ENCODE data around the gene NPR2. TPM values are rescaled to one million over a fixed set of nuclear protein-coding genes. Genes with fewer than 3 reads are reported as not detected.
A peak's percentile ranks its signal among the peaks of the same experiment; 100 is the strongest.

Gene NPR2
- polyA plus RNA-seq, 1 donor (not counting 4 experiments of a cell fraction or from before 2014, with no cell fraction given) = 5.0 TPM

DNA sequence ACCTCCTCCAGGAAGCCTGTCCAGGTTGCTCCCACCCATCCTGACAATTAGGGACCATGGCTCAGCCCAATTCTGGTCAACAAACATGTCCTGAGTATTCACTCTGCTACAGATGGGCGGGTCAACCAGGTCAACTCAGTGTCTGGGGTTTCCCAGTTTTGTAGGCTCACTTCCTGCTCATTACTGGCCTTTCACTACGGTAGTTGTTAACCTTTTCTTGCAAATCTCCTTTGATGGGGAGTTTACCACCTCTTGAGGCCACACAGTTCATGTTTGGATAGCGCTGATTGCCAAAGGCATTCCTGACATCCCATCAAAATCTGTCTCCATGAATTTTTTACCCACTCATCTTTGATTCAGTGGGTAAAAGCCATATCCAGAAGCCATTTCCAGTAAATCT lies 51.4 kb downstream of the NPR2 start:
- Histone ChIP-seq H3K4me3 (ENCODE audit: control insufficient read depth in 2 of 3, extremely low read depth in 1 of 3, insufficient read depth in 2 of 3, low read depth in 1 of 3, low read length in 3 of 3) (no peak overlapping the region), H3K27me3 (ENCODE audit: control insufficient read depth, extremely low read depth, insufficient read depth, low read length) (no peaks in the 10 kb centered on the region), H2AFZ (ENCODE audit: control insufficient read depth, low read length) (no peak overlapping the region), H3K79me2 (ENCODE audit: control insufficient read depth, insufficient read depth, low read length) (no peaks in the 10 kb centered on the region), H3K9me3 (ENCODE audit: control insufficient read depth, low read depth, low read length) (no peaks in the 10 kb centered on the region), H3K4me2 (ENCODE audit: control insufficient read depth, extremely low read depth, insufficient read depth, low read depth, low read length) (no peak overlapping the region), H3K9ac (ENCODE audit: control insufficient read depth, extremely low read depth, insufficient read depth, low read length) (no peak overlapping the region), H3K4me1 (ENCODE audit: control insufficient read depth, extremely low read depth, insufficient read depth, low read length) (peaks cover 33% of the 10 kb centered on the region), H3K9me1 (ENCODE audit: control insufficient read depth, extremely low read depth, insufficient read depth, low read length) (peaks cover 2% of the 10 kb centered on the region), H4K20me1 (ENCODE audit: control insufficient read depth, extremely low read depth, insufficient read depth, low read length) (no peaks in the 10 kb centered on the region), H3K27ac (ENCODE audit: control insufficient read depth, insufficient read depth, low read length) (no peak overlapping the region), H3K36me3 (ENCODE audit: control insufficient read depth in 2 of 2, extremely low read depth in 1 of 2, insufficient read depth in 2 of 2, low read length in 2 of 2) (no peaks in the 10 kb centered on the region)
- dilution Hi-C loops (cut with MboI; ENCODE audit: extremely low pct_ligation_motif_present, low sequenced_read_pairs) = no loop called here
- FAIRE-seq = no peak
- DNase-seq (ENCODE audit: low read depth, low spot score) = no peak
- TF ChIP-seq, protein P1, sequence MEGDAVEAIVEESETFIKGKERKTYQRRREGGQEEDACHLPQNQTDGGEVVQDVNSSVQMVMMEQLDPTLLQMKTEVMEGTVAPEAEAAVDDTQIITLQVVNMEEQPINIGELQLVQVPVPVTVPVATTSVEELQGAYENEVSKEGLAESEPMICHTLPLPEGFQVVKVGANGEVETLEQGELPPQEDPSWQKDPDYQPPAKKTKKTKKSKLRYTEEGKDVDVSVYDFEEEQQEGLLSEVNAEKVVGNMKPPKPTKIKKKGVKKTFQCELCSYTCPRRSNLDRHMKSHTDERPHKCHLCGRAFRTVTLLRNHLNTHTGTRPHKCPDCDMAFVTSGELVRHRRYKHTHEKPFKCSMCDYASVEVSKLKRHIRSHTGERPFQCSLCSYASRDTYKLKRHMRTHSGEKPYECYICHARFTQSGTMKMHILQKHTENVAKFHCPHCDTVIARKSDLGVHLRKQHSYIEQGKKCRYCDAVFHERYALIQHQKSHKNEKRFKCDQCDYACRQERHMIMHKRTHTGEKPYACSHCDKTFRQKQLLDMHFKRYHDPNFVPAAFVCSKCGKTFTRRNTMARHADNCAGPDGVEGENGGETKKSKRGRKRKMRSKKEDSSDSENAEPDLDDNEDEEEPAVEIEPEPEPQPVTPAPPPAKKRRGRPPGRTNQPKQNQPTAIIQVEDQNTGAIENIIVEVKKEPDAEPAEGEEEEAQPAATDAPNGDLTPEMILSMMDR (optimal IDR thresholded peaks at IDR 0.05 in 1 of 3, IDR thresholded peaks at IDR 0.05 in 1 of 3, conservative IDR thresholded peaks at IDR 0.05 in 1 of 3; ENCODE audit: extremely low read depth in 1 of 3, insufficient read depth in 2 of 3, low read length in 3 of 3) = no peak
- no peak for TF ChIP-seq EZH2 (IDR thresholded peaks at IDR 0.05; ENCODE audit: low read length)

DNA sequence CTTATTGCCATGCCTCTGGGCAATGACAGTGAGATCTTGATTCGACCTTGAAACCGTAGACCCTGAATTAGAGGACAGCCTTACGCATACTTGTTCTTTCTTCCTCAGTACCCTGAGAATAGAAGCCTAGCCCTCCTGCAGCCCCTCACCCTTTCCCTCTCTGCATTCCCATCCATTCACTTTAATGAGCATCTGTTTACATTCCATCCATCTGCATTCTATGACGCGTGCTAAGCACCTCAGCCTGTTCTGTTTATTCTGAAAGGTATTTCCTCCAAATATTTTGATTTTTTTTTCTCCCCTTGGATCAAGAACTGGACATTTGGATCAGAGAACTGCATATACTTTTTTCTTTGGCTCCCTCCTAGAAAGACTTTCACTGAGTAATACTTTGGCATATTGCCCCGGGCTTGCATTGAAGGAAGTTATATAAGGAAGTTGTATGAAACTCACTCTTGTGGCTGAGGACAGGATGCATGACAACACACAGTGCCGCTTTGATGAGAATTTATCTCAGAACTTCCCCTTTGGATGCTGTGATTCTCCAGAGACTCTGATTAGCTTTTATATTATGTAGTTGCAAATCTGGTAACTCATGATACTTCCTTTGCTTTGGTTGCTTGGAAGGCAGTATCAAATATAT lies 53.4 kb downstream of the NPR2 start:
- no peak overlapping the region for H3K9ac ChIP-seq (ENCODE audit: control insufficient read depth, extremely low read depth, insufficient read depth, low read length)
- TF ChIP-seq, protein P1 (optimal IDR thresholded peaks at IDR 0.05 in 1 of 3, IDR thresholded peaks at IDR 0.05 in 1 of 3, conservative IDR thresholded peaks at IDR 0.05 in 1 of 3; ENCODE audit: extremely low read depth in 1 of 3, insufficient read depth in 2 of 3, low read length in 3 of 3) = no peak
- TF ChIP-seq EZH2 (IDR thresholded peaks at IDR 0.05; ENCODE audit: low read length) = no peak
- no peaks in the 10 kb centered on the region for H3K9me3 ChIP-seq (ENCODE audit: control insufficient read depth, low read depth, low read length)
- no peaks in the 10 kb centered on the region for H4K20me1 ChIP-seq (ENCODE audit: control insufficient read depth, extremely low read depth, insufficient read depth, low read length)
- H3K4me1 ChIP-seq (ENCODE audit: control insufficient read depth, extremely low read depth, insufficient read depth, low read length) = peaks cover 37% of the 10 kb centered on the region
- DNase-seq (ENCODE audit: low read depth, low spot score) (no peak), FAIRE-seq (peak; percentile 91)
- peak overlapping the region; percentile 53 for H3K27ac ChIP-seq (ENCODE audit: control insufficient read depth, insufficient read depth, low read length)
- no peak overlapping the region for H3K4me3 ChIP-seq (ENCODE audit: control insufficient read depth in 2 of 3, extremely low read depth in 1 of 3, insufficient read depth in 2 of 3, low read depth in 1 of 3, low read length in 3 of 3)
- dilution Hi-C loops (cut with MboI; ENCODE audit: extremely low pct_ligation_motif_present, low sequenced_read_pairs) = no loop called here
- peaks cover 2% of the 10 kb centered on the region for H3K9me1 ChIP-seq (ENCODE audit: control insufficient read depth, extremely low read depth, insufficient read depth, low read length)
- no peaks in the 10 kb centered on the region for H3K27me3 ChIP-seq (ENCODE audit: control insufficient read depth, extremely low read depth, insufficient read depth, low read length)
- peak overlapping the region; percentile 34 for H3K4me2 ChIP-seq (ENCODE audit: control insufficient read depth, extremely low read depth, insufficient read depth, low read depth, low read length)
- no peaks in the 10 kb centered on the region for H3K79me2 ChIP-seq (ENCODE audit: control insufficient read depth, insufficient read depth, low read length)
- no peak overlapping the region for H2AFZ ChIP-seq (ENCODE audit: control insufficient read depth, low read length)
- peaks cover 0 to under 1% of the 10 kb centered on the region in 2 experiments for H3K36me3 ChIP-seq (ENCODE audit: control insufficient read depth in 2 of 2, extremely low read depth in 1 of 2, insufficient read depth in 2 of 2, low read length in 2 of 2)

Measured in keratinocyte (primary cell).